Mesenteric fat pad (tissue), 1 donor: ENCODE data around the gene C18orf54. TPM values are rescaled to one million over a fixed set of nuclear protein-coding genes. Genes with fewer than 3 reads are reported as not detected.
"Not testable (repeated sequence)": the region's sequence is repeated elsewhere in the genome, so short reads cannot be mapped to it uniquely, and the experiment has no call there.

Experiments
- DNase-seq: peaks from one replicate; pipeline ENCODE4 v3.0.0-alpha.2; 2020; ENCODE audit warnings: low spot score
- total RNA-seq: library from RNA; stranded (reverse); fragmentation: NEBNext Ultra II Directional; extraction: Animal tissue kit (Norgen Biotek cat#: 25700); gene quantifications from one replicate; pipeline ENCODE4 v1.2.1, GENCODE V29; 2021
- donor health status: DM: yes; HTN: yes; CAD: no.

Gene C18orf54
- total RNA-seq, 1 donor from 2014 or later: 1.3 TPM

DNA sequence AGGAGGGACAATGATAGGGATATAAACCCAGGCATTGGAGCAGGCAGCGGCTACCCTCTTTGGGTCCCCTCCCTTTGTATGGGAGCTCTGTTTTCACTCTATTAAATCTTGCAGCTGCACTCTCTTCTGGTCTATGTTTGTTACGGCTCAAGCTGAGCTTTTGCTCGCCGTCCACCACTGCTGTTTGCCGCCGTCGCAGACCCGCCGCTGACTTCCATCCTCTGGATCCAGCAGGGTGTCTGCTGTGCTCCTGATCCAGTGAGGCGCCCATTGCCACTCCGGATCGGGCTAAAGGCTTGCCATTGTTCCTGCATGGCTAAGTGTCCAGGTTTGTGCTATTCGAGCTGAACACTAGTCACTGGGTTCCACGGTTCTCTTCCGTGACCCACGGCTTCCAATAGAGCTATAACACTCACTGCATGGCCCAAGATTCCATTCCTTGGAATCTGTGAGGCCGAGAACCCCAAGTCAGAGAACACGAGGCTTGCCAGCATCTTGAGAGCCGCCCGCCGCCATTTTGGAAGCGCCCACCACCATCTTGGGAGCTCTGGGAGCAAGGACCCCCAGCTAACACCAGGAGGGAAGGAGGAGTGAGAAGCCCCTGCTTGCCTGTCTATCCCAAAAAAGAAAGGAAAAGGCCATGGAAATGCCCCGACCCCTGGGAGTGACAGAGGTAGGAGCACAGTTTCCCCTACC is 29.2 kb downstream of the C18orf54 start:
- not testable (repeated sequence) for DNase-seq

DNA sequence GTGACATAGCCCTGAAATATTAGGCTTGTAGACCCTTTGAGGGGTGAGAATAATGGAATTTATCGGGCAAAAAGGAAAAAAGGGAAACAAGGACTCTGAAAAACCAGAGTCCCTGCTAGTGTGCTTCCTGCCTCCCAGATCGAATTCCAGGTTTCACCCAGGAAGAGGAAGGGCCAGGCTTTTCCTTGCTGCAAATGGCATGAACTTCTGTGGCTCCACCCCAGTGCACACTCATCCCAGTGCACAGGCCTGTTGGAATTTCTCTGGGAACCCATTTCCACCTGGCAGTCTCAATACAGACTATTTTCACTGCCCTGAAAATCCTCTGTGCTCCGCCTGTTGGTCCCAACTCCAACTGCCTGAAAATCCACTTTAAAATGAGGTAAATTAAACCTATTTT is 29.9 kb downstream of the C18orf54 start:
- no peak for DNase-seq

DNA sequence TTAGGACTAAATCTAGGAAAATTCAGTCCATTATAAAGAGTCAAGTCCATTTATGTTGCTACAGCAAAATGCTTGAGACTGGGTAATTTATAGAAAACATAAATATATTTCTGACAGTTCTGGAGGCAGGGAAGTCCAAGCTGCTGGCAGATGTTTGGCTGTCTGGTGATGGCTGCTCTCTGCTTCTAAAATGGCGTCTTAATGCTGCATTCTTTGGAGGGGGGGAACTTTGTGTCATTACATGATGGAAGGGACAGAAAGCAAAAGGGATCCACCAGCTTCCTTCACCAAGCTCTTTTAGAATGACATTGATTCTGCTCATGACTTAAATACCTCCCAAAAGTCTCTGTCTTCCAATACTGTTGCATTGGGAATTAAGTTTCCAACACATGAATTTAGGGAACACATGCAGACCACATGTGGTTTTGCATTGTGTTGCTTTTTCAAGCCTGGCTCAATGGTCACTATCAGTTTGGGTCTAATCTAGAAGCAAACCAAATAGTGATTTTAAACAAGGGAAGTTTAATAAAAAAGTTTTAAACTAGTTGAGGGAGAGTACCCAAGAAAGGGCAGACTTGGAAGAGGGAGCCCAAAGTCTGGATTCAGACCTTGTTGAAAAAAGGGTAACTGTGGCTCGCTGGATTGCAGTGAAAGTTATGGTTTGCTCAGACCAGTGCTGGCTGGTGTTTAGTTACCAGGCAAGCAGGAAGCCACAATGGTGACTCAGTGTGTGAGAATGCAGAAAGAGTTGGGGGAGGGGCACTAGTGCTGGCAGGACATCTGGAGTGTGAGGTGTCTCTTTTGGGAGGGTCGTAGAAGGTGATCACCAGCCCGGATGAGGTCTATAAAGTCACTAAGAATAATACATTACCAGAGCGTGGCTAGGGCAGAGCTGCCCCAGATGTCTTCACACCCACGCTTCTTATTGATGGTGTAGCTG is 30.8 kb downstream of the C18orf54 start:
- no peak for DNase-seq

DNA sequence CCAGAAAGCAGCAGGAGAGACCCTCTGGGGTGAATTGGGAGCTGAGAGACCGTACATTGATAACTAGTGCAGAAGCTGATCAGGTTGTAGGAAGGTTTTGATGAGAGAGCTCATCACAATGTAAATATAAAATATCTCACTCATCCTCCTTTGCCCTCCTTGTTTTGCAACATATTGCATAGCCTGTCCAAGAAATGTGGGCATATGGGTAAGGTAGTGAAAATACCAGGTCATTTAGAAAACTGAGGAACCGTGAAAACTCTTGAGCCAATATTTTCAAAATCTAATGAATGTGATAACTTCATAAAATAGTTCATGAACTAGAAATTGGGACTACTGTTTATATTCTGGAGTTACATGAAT is 31.4 kb downstream of the C18orf54 start:
- DNase-seq: no peak

DNA sequence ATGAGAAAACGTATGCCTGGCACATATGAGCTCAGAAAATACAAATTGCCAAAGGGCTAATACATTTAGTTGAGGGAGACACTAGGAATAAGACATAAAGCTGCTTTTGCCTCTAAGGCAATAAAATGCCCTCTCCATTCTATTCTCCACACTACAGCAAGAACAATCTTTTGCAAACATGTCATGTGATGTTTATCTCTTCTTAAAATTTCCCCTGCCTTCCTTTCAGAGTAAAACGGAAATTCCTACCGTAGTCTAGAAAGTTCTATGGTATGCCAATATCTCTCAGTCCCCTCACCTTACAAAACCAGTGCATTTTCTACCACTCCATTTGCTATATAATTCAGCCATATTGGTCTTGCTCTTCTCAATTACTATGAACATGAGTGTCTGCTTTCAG is 33.1 kb downstream of the C18orf54 start:
- no peak for DNase-seq

DNA sequence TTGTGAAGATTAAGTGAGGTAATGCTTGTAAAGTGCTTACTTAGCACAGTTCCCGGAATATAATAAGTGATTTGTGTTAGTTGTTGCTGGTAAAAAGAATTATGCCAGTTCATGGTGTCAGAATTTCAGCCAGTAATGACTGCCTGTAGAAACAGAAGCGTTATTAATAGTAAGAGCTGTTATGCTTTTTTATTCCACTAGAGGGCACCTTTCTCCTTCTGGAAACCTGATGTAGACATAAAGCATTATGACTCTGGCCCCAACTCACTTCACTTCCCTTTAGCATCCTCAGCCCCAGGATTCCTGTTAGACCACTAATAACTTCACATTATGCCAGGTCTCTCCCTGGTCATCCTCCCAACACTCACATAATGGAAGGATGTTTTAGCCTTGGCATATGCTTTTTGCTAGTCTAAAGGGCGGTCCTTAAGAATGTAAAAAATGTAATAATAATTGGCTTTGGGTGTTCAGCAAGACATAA is 34.9 kb downstream of the C18orf54 start:
- no peak for DNase-seq

DNA sequence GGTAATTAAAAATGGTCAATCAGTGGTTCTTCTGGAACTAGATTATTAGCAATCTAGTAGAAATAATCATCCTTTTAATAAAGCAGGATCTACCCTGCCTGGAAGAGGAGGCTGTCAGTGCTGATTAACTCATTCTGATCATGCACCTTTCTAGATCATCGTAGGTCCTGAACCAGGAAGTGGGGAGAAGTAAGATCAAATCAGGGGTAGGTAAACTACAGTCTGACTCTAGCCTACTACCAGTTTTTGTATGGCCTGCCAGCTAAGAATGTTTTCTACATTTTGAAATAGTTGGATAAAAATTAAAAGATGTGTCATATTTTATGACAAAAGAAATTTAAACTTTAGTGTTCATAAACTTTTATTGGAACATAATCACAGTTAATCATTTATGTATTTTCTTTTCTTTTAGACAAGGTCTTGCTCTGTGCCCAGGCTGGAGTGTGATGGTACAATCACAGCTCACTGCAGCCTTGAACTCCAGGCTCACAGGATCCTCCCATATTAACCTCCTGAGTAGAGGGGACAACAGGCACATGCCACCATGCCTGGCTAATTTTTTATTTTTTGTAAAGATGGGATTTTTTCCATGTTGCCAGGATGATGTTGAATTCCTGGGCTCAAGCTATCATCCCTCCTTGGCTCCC is 36.1 kb downstream of the C18orf54 start:
- no peak for DNase-seq

DNA sequence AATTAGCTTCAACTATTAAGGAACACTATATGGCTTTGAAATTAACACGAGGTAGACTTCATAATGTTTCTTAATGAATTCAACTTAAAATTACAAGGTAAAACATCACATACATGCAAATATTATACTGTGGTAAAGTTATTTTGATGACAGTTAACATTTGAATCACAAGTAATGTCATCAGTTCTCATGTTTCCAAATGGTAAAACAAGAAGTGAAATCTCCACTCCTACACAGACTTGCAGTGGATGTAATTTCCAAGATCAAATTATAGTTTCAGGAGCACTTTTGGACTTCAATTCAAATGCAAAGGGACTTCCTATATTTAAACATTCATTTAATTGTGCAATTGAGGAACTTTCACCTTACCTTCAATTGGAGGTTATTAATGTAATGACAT is 39.1 kb downstream of the C18orf54 start:
- no peak for DNase-seq

DNA sequence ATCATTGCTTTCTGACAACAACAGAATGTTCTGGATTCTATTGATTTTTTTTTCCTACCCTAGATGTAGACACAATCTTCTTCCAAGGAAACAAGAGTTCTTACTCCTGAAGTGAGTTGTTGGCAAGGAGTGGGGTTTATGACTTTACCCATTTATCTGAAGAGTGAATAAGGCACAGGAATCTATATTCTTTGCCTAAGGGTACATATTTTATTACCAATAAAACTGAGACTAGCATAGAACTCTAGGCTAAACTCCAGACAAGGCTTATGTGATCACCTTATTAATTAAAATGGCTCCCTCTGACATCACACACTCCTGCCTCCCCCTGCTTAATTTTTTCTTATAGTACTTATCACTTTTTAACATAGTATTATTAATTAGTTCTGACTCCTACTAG is 47.6 kb downstream of the C18orf54 start:
- no peak for DNase-seq

DNA sequence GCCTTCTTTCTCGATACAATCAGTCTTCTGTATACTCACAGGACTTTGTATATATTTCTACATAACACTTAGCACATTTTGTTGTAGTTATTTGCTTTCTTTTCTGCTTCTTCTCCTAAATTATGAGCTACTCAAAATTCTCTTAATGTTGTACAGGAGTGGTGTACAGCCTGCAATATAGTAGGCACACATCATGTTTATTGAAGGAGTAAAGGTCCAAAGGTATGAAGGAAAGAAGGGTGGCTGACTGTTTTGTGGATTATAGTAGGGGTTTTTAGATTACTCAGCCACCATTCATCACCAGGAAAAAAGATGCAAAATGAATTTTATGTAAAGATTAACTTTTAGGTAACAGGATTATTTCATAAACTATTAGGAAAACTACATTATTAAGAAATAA is 54.1 kb downstream of the C18orf54 start:
- no peak for DNase-seq

DNA sequence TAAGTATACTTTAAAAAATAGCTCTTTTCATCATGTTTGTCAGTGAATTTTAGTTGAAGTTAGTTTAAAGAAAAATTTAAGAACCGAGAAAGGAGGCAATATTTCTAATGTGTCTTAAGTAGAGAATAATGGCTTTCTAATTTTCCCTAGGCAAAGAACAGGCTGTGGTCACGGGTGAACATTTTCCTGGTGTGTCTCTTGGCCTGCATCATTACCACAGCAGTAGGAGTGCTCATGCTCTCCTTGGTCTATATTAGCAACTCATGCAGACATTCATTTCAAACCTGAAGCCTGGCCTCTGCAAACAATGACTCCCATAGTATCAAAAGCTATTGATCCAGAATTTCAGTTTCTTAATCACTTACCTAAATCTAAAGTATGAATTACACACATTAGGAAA is 57.4 kb downstream of the C18orf54 start:
- no peak for DNase-seq

DNA sequence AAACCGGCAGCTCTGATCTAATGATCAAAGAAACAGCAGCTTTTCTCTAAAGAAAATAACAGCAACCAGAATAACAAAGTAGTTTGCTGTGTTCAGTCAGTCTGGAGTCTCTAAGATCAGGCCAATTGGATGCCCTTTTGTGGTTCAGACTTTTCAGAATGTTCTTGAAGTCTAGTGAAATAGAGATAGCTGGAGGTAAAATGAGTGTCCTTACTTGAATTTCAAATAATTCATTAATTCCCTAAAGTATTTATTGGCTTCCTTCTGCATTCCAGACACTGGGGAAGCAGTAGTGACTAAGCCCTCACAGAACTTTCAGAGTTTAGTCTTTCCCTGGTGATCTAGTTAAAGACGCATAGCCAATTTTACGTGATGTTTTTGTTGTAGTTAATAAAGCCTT is 58.7 kb downstream of the C18orf54 start:
- no peak for DNase-seq

DNA sequence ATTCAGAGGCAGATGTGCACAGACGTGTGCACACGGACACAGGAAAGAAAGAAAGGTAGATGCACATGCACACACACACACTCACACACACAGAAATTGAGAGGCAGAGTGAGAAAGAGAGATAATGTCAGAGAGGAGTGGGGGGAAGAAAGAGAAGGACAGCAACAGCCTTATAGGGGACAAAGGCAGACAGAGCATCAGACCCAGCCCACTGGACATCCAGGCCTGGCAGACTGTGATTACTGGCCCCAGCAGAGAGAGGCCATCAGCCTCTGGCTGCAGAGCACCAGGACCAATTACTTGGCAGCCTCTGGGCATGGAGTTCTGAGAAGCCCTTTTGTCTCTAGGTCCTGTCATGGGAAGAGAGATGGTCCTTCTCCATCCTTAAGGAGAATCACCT is 66.1 kb downstream of the C18orf54 start:
- DNase-seq: no peak

DNA sequence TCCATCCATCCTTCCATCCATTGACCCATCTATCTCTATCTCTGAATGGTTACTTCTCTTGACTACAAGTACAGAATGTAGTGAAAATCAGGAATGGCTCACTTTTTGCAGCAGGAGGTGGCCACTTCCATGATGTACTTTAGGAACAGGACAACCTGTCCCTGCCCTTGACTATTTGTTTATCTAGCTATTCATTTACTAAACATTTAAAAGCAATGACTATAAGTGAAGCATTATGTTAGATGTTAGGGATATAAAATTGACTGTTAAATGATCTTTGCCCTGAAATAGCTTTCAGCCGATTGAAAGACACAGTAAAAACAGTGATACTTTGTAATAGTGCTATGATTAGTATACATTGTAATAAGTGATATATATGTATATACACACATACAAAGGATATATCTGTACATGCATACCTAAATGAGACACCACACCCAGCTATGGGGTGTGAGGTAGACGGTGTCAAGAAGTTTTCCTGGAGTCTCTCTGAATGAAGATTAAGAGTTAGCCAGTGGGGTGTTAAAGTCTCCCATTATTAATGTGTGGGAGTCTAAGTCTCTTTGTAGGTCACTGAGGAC is 68.5 kb downstream of the C18orf54 start:
- DNase-seq: no peak

Other genes starting within 250 kb of the C18orf54 start
- 153 TPM for gene MBD2, start 133.2 kb upstream of the C18orf54 start, total RNA-seq
- gene POLI, start 88.4 kb upstream of the C18orf54 start, total RNA-seq: 34.6 TPM
- not detected for gene STARD6, start within 50 bp of the C18orf54 start, total RNA-seq
- gene DYNAP, start 233.3 kb downstream of the C18orf54 start, total RNA-seq: not detected